Measurements from ENCODE around the gene MPPE1. TPM values are rescaled to one million over a fixed set of nuclear protein-coding genes. Genes with fewer than 3 reads are reported as not detected.
"Not testable (repeated sequence)": the region's sequence is repeated elsewhere in the genome, so short reads cannot be mapped to it uniquely, and the experiment has no call there.

MPPE1 gene
- total RNA-seq, 1 donor from 2014 or later = 27.2 TPM

DNA sequence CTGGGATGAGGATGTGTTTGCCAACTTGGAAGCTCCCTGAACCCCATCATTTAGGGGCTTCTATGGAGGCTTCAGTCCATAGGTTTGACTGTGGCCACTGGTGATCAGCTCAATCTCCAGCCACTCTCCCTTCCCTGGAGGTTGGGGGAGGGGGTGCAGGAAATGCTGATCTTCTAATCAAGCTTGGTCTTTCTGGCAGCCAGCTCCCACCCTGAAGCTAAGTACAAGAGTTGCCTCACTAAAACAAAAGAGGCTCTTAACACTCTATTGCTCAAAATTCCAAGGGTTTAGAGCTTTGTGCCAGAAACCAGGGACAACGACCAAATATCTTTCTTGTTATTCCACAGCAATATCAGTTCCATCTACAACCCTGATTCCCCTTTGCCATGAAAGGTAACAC, 19.4 kb upstream of the MPPE1 start:
- ATAC-seq (no peak), DNase-seq (ENCODE audit: low spot score) (no peak)

DNA sequence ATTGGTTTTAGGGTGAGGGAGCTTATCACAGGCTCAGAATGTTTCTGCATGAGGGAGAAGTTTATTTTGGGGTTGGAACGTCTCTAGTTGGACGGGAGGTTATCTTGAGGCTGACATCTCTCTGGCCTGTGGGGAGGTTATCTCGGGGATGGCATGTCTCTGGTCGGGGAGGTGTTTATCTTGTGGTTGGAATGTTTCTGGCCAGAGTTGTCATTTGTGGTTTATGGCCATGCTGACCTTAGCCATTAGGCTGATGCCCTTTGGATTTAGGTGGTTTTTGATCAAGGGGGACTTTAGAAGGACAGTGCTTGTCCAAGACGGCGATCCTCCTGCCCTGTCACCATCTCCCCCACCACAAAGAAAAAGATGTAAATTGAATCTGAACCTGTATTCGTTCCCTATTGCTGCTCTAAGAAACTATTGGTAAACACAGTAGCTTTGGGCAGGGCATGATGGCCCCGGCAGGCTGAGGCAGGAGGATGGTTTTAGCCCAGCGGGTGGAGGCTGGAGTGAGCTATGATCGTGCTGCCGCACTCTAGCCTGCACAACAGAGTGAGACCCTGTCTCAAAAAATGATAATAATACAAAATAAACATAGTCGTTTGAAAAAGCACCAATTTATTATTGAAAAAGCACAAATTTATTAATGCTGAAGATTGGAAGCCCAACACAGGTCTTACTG, 17.8 kb upstream of the MPPE1 start:
- DNase-seq (ENCODE audit: low spot score) (no peak), ATAC-seq (no peak)

DNA sequence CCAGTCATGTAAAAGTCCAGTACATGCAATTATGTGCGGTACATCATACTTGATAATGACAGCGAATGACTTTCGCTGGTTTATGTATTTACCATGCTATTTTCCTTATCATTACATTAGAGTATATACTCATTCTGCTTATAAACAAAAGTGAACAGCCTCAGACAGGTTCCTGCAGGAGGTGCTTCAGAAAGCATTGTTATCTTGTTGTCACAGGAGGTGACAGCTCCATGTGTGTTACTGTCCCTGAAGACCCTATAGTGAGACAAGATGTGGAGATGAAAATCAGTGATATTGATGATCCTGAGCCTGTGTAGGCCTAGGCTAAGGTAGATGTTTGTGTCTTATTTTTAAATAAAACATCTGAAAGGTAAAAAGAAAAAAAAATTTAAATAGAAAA, 15.3 kb upstream of the MPPE1 start:
- ATAC-seq = no peak
- no peak for DNase-seq (ENCODE audit: low spot score)

- DNase-seq (ENCODE audit: low spot score); ATAC-seq: not testable (repeated sequence)
Observed at GRCh38 chr18:11919522-11919921, 11.4 kb upstream of the MPPE1 start.

- DNase-seq (ENCODE audit: low spot score); ATAC-seq: not testable (repeated sequence)
Observed at GRCh38 chr18:11916880-11917279, 8.8 kb upstream of the MPPE1 start.

DNA sequence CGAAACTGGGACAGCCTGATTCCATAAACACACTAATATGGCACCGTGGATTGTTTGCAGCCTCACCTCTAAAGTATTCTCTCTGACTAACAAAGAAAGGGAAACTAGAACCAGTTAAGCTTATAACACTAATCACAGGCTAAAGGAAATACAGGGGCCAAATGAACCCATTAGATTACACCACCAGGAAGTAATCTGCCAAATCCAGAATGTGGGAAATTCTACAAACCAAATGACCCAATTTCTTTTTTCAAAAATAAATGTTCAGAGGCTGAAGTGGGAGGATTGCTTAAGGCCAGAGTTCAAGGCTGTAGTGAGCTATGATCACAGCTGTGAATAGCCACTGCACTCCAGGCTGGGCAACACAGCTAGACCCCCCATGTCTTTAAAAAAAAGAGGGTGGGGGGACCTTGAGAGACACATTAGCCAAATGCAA, 1.5 kb upstream of the MPPE1 start:
- ATAC-seq (peak; percentile 14), DNase-seq (ENCODE audit: low spot score) (no peak)

DNA sequence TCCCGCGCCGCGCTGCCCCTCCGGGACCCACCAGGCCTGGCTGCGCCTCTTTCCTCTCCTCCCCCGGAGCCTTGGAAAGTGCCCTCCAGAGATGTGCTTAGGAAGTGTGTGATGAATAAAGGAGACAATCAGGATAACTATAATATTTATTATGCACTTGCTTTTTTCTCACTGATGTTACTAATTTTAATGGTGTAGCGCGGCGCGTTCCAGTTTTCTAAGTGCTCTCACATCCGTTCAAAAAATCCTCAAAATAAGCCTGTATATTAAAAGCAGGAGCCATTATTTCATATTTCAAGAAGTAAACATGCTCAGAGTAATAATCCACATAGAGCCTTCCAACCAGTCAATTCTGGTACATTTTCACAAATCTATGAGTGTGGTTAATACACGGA, 941 bp upstream of the MPPE1 start:
- DNase-seq (ENCODE audit: low spot score) (no peak), ATAC-seq (no peak)

DNA sequence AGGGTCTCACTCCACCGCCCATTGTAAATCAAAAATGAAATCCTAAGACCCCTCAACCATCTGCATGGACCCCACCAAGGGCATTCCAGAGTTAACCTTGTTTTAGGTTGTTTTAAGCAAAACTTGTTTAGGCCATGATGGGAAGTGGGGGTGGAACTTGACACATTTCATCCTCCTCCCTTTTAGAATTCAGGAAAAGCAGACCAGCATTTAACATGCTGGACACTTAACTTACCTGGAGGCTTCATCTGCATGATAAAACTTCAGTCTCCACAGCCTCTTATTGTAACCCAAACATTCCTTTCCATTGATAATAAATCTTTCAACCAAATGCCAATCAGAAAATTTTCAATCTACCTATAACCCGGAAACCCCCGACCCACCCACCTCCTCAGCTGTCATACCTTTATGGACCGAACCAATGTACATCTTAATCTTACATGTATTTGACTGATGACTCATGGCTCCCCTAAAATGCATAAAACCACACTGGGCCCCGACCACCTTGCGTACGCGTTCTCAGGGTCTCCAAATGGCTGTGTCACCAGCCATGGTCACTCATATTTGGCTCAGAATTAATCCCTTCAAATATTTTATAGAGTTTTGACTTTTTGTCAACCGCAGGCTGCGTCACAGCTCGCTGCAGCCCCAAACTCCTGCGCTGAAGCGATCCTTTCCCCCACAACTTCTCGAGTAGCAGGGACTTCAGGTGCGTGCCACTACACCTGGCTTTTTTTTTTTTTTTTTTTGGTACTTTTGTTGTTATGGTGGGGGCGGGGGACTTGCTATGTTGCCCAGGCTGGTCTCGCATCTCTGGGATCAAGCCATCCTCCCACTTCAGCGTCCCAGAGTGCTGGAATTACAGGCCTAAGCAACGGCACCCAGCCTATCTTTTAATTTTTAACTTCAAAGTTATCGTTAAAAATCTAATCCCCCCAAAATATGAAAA, 917 bp downstream of the MPPE1 start:
- no peak for ATAC-seq
- DNase-seq (ENCODE audit: low spot score) = no peak

DNA sequence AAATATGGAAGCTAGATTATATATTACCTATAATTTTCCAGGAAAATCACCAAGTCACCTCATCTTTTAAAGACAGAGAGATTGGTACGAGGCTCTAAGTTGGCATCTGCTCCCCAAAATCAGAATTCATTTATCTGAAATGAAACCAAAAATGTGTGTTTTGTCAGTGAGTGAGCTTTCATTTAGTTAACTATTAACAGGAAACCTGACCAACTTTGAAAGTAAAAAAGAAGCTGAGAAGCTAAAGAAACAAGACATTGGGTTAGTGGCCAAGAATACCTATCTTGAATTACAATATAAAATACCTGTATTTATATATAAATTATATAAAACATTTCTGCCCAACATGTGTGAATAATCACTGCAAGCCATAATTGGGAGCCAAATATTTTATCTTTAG, 1.9 kb downstream of the MPPE1 start:
- ATAC-seq = no peak
- no peak for DNase-seq (ENCODE audit: low spot score)

- no peak for DNase-seq (ENCODE audit: low spot score)
- ATAC-seq = no peak
Observed at GRCh38 chr18:11905613-11906012, 2.5 kb downstream of the MPPE1 start.

- no peak for ATAC-seq
- no peak for DNase-seq (ENCODE audit: low spot score)
Observed at GRCh38 chr18:11902522-11903292, 5.4 kb downstream of the MPPE1 start.

- DNase-seq (ENCODE audit: low spot score) = no peak
- ATAC-seq = no peak
Observed at GRCh38 chr18:11901826-11902438, 6.2 kb downstream of the MPPE1 start.

- ATAC-seq (no peak), DNase-seq (ENCODE audit: low spot score) (no peak)
Observed at GRCh38 chr18:11899063-11899462, 9.1 kb downstream of the MPPE1 start.

GRCh38 chr18:11897781-11898180, 10.3 kb downstream of the MPPE1 start:
- no peak for DNase-seq (ENCODE audit: low spot score)
- ATAC-seq = no peak

DNA sequence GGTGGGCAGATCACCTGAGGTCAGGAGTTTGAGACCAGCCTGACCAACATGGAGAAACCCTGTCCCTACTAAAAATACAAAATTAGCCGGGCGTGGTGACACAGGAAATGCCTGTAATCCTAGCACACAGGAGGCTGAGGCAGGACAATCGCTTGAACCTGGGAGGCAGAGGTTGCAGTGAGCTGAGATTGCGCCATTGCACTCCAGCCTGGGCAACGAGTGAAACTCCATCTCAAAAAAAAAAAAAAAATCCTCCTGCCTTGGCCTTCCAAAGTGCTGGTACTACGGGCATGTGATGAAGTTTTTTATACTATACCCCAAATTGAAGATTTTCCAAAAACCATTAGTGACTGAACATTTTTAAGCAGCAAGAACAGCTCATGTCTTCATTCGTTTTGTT, 15.7 kb downstream of the MPPE1 start:
- ATAC-seq; DNase-seq (ENCODE audit: low spot score): not testable (repeated sequence)

- no peak for ATAC-seq
- DNase-seq (ENCODE audit: low spot score) = no peak
Observed at GRCh38 chr18:11891737-11892136, 16.4 kb downstream of the MPPE1 start.

DNA sequence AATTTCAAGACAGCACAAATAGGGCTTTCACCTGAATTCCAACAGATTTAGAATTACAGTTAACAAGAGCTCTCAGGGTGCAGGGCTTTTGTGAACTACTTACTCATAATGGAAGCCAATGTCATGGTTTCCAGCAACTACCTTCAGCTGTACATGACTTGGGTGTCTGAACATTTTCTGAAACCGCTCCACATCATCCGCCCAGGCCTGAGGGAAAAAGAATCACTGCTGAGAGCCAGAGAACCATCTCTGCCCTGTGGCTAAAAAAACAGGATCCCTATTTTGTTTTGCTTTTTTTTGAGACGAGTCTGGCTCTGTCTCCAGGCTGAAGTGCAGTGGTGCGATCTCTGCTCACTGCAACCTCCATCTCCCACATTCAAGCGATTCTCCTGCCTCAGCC, 18.8 kb downstream of the MPPE1 start:
- ATAC-seq = no peak
- DNase-seq (ENCODE audit: low spot score) = no peak

DNA sequence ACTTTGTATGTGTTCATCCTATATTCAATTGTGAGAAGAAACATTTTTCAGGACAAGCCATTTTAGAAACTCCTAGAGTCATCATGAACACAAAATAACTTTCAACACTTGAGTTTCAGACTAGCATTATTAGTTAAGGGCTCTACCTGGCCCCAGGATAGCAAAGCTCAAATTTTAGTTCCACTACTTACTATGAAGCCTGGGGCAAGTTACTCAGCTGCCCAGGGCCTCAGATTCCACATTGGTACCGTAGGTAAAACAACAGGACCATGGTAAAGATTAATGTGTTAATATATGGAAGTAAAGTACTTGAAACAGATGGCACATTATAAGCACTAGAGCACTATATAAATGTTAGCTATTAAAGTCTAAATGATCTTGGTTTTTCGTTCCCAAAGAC, 19.4 kb downstream of the MPPE1 start:
- DNase-seq (ENCODE audit: low spot score) (no peak), ATAC-seq (no peak)

GRCh38 chr18:11887328-11888128, 20.6 kb downstream of the MPPE1 start:
- ATAC-seq = no peak
- DNase-seq (ENCODE audit: low spot score) = no peak

- no peak for ATAC-seq
- DNase-seq (ENCODE audit: low spot score) = no peak
Observed at GRCh38 chr18:11886577-11887110, 21.5 kb downstream of the MPPE1 start.

Data from left lobe of liver (tissue), 2 donors.